GM18868 (cell line): ENCODE measurements around the gene DHRSX.
"Not testable (repeated sequence)": the region's sequence is repeated elsewhere in the genome, so short reads cannot be mapped to it uniquely, and the experiment has no call there.

Experiments used
- ATAC-seq: cut with Tn5 transposase; IDR thresholded peaks from one replicate; pipeline ENCODE4 v1.9.1; 2021; ENCODE audit warnings: mild to moderate bottlenecking, moderate library complexity; ENCODE audit not compliant: unreplicated experiment

The DHRSX gene

GRCh38 chrX:2460821-2461710 is 39.7 kb downstream of the DHRSX start:
- not testable (repeated sequence) for ATAC-seq

GRCh38 chrX:2460048-2460447 is 40.7 kb downstream of the DHRSX start:
- not testable (repeated sequence) for ATAC-seq

- ATAC-seq: no peak
Measured at GRCh38 chrX:2458309-2458708, 42.5 kb downstream of the DHRSX start.

GRCh38 chrX:2457289-2458133 is 43.3 kb downstream of the DHRSX start:
- ATAC-seq: no peak

- not testable (repeated sequence) for ATAC-seq
Measured at GRCh38 chrX:2456091-2456490, 44.7 kb downstream of the DHRSX start.

GRCh38 chrX:2454620-2455019 is 46.2 kb downstream of the DHRSX start:
- ATAC-seq: not testable (repeated sequence)

GRCh38 chrX:2452799-2453198 is 48.0 kb downstream of the DHRSX start:
- ATAC-seq: no peak

- ATAC-seq: no peak
Measured at GRCh38 chrX:2452317-2452784, 48.4 kb downstream of the DHRSX start.

DNA sequence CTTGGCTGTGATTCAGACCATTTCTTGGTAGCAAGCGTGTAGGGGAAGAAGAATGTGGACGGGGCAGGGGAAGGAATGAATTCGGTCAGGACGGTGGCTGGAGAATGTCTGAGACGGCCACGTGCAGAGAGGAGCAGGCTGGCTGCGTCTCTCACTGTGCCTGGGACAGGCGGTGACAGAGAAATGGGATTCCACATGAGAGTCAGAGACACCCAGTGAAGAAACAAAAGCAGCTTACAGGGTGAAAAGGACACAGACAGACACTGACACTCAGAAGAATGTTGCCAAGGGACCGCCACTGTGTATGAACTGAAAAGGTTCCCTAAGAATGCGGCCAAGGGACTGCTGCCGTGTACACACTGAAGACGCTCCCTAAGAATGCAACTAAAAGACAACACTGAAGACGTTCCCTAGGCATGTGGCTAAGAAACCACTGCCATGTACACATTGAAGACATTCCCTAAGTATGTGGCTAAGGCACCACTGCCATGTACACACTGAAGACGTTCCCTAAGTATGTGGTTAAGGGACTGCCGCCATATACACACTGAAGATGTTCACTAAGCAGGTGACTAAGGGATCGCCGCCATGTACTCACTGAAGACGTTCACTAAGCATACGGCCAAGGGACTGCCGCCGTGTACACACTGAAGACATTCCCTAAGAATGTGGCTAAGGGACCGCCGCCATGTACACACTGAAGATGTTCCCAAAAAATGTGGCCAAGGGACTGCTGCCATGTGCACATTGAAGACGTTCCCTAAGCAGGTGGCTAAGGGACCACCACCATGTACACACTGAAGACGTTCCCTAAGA is 49.1 kb downstream of the DHRSX start:
- ATAC-seq: no peak

GRCh38 chrX:2450681-2451080 is 50.1 kb downstream of the DHRSX start:
- no peak for ATAC-seq

DNA sequence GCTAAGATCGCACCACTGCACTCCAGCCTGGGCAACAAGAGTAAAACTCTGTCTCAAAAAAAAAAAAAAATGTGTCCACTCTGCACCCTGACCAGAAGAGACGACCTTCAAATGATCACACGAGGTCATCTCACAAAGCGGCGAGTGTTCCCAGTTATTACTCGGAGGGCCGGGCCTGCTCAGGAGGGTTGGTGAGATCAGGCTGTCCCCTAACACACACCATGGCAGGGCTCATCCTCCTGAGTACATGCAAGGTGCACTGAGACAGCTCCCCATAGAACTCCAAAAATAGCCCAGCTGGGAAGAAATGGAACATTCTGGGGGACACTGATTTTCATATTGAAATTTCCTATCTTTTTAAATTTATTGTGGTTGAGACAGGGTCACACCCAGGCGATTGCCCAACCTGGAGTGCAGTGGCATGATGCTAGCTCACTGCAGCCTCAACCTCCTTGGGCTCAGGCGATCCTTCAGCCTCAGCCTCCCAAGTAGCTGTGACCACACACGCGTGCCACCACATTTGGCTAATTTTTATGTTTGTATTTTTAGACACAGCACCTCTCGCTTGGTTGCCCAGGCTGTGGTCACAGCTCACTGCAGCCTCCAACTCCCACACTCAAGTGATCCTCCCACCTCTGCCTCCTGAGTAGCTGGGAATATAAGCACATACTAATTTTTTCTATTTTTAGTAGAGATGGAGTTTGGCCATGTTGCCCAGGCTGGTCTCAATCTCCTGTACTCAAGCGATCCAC is 51.5 kb downstream of the DHRSX start:
- peak; percentile 49 for ATAC-seq

DNA sequence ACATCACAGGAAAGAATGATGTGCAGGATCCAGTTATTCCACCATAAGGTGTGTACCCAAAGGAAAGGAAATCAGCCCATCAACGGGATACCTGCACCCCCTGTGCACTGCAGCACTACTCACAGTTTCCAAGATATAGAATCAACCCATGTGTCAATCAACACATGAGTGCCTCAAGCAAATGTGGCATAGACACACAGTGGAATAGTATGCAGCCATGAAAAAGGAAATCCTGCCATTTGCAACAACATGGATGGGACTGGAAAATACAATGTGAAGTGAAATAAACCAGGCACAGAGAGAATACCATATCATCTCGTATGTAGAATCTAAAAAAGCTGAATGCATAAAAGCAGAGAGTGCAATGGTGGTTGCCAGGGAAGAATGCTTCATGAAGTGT is 53.3 kb downstream of the DHRSX start:
- no peak for ATAC-seq

- no peak for ATAC-seq
Measured at GRCh38 chrX:2446815-2447214, 54.0 kb downstream of the DHRSX start.

DNA sequence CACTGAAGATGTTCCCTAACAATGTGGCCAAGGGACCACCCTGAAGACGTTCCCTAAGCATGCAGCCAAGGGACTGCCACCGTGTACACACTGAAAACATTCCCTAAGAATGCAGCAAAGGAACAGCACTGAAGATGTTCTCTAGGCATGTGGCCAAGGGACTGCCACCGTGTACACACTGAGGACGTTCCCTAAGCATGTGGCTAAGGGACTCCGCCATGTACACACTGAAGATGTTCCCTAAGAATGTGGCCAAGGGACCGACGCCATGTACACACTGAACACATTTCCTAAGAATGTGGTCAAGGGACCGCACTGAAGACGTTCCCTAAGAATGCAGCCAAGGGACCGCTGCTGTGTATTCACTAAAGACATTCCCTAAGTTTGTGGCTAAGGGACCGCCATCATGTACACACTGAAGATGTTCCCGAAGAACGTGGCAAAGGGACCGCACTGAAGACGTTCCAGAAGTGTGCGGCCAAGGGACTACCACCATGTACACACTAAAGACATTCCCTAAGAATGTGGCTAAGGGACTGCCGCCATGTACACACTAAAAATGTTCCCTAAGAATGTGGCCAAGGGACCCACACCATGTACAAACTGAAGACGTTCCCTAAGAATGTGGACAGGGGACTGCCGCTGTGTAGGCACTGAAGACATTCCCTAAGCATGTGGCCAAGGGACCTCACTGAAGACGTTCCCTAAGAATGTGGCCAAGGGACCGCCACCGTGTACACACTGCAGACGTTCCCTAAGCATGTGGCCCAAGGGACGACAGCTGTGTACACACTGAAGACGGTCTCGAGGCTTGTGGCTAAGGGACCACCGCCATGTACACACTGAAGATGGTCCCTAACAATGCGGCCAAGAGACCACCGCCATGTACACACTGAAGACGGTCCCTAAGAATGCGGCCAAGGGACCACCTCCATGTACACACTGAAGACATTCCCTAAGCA is 54.8 kb downstream of the DHRSX start:
- ATAC-seq: no peak

DNA sequence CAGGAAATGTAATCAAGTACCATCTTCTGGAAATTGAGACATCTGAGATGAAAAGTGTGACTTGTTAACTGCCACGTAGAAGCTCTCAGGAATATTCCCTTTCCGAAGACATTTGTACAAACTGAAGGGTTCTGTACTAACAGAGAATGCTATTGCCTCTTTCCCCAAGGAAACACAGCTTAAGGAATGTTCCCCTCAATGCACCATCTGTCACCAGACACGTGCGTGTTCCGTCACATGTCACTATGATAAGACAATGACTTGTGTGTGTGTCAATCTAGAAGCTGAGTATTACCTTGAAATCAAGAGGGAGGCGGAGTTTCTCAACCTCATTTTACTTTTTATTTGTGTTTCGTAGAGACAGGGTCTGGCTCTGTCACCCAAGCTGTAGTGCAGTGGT is 58.1 kb downstream of the DHRSX start:
- ATAC-seq: no peak

GRCh38 chrX:2441466-2441865 is 59.3 kb downstream of the DHRSX start:
- no peak for ATAC-seq

DNA sequence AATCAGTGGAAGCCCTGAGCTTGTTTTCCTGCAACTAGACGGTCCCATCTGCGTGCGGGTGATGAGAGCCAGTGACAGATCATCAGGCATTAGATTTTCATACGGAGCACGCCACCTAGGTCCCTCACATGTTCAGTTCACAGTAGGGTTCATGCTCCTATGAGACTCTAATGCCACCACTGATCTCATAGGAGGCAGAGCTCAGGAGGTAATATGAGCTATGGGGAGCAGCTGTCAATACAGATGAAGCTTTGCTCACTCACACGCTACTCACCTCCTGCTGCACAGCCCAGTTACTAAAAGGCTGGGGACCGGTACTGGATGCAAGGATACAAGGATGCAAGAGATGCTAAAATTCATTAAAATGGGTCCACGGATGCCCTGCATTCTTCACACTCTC is 61.2 kb downstream of the DHRSX start:
- ATAC-seq: no peak

- no peak for ATAC-seq
Measured at GRCh38 chrX:2435465-2435864, 65.3 kb downstream of the DHRSX start.
